ENCODE results near the gene MEPE. TPM values are rescaled to one million over a fixed set of nuclear protein-coding genes. Genes with fewer than 3 reads are reported as not detected.

The MEPE gene
- total and polyA plus RNA-seq, 2 experiments from 2014 or later, result not detected

- no peaks in the 10 kb centered on the region for H3K9me2 ChIP-seq (ENCODE audit: insufficient read depth)
- no peak overlapping the region for H3K9ac ChIP-seq
- TF ChIP-seq EZH2 (IDR thresholded peaks at IDR 0.05; ENCODE audit: insufficient read depth, poor library complexity, severe bottlenecking) (no peak), EZH2phosphoT487 (IDR thresholded peaks at IDR 0.05; ENCODE audit: insufficient read depth, low read depth) (no peak)
- 90% methylated on average over 7 to 8 of the region's 8 CpGs for WGBS, 2 experiments (ENCODE audit: low coverage in 1 of 2, low lambda C conversion rate in 2 of 2, missing lambda C conversion rate in 2 of 2)
- no peak for DNase-seq
- H3K4me2 ChIP-seq (ENCODE audit: unreplicated experiment), result no peak overlapping the region
- no peak overlapping the region for H3K4me3 ChIP-seq
- no peaks in the 10 kb centered on the region for H3K79me2 ChIP-seq (ENCODE audit: insufficient read depth)
- no peaks in the 10 kb centered on the region for H3K36me3 ChIP-seq (ENCODE audit: low read depth)
- no peak overlapping the region for H3K27ac ChIP-seq
- H3K27me3 ChIP-seq (replicated peaks; ENCODE audit: insufficient read depth), result peaks cover 12% of the 10 kb centered on the region; the same call in 1 of the 2 replicates
- H2AFZ ChIP-seq, result no peak overlapping the region
- H4K20me1 ChIP-seq (ENCODE audit: insufficient read depth), result no peaks in the 10 kb centered on the region
- in situ Hi-C loops (cut with MboI), result loop anchor here (10.0 to 25.0 kb wide), 2 partner anchors 109 to 357 kb away; no protein-coding TSS in a partner anchor
- H3F3A ChIP-seq (ENCODE audit: insufficient read depth), result no peaks in the 10 kb centered on the region
- no peaks in the 10 kb centered on the region for H3K9me3 ChIP-seq (ENCODE audit: low read depth)
- H3K4me1 ChIP-seq (ENCODE audit: insufficient read depth), result no peaks in the 10 kb centered on the region
Observed at GRCh38 chr4:87855559-87855958, 22.8 kb downstream of the MEPE start.

GRCh38 chr4:87856816-87857215 lies 24.0 kb downstream of the MEPE start:
- 4 to 18% methylated on average over 1 of the region's 1 CpG for WGBS, 2 experiments (ENCODE audit: low coverage in 1 of 2, low lambda C conversion rate in 2 of 2, missing lambda C conversion rate in 2 of 2)
- DNase-seq, result peak; percentile 5
- no peaks in the 10 kb centered on the region for H3K4me1 ChIP-seq (ENCODE audit: insufficient read depth)
- H3F3A ChIP-seq (ENCODE audit: insufficient read depth), result no peaks in the 10 kb centered on the region
- no peaks in the 10 kb centered on the region for H3K9me2 ChIP-seq (ENCODE audit: insufficient read depth)
- no peak overlapping the region for H3K4me3 ChIP-seq
- no peaks in the 10 kb centered on the region for H4K20me1 ChIP-seq (ENCODE audit: insufficient read depth)
- TF ChIP-seq EZH2phosphoT487 (IDR thresholded peaks at IDR 0.05; ENCODE audit: insufficient read depth, low read depth), result no peak
- TF ChIP-seq EZH2 (IDR thresholded peaks at IDR 0.05; ENCODE audit: insufficient read depth, poor library complexity, severe bottlenecking), result no peak
- no peaks in the 10 kb centered on the region for H3K79me2 ChIP-seq (ENCODE audit: insufficient read depth)
- H3K9ac ChIP-seq, result no peak overlapping the region
- no peaks in the 10 kb centered on the region for H3K36me3 ChIP-seq (ENCODE audit: low read depth)
- H3K4me2 ChIP-seq (ENCODE audit: unreplicated experiment), result no peak overlapping the region
- no peak overlapping the region for H2AFZ ChIP-seq
- no peaks in the 10 kb centered on the region for H3K9me3 ChIP-seq (ENCODE audit: low read depth)
- H3K27ac ChIP-seq, result no peak overlapping the region
- peaks cover 12% of the 10 kb centered on the region; the same call in 1 of the 2 replicates for H3K27me3 ChIP-seq (replicated peaks; ENCODE audit: insufficient read depth)
- in situ Hi-C loops (cut with MboI), result loop anchor here (10.0 to 25.0 kb wide), 2 partner anchors 108 to 355 kb away; no protein-coding TSS in a partner anchor

- no peak overlapping the region for H3K9ac ChIP-seq
- no peaks in the 10 kb centered on the region for H3K9me2 ChIP-seq (ENCODE audit: insufficient read depth)
- no peaks in the 10 kb centered on the region for H3K79me2 ChIP-seq (ENCODE audit: insufficient read depth)
- H3K9me3 ChIP-seq (ENCODE audit: low read depth), result no peaks in the 10 kb centered on the region
- in situ Hi-C loops (cut with MboI), result loop anchor here (10.0 to 25.0 kb wide), 2 partner anchors 107 to 355 kb away; no protein-coding TSS in a partner anchor
- H4K20me1 ChIP-seq (ENCODE audit: insufficient read depth), result no peaks in the 10 kb centered on the region
- H3K27ac ChIP-seq, result no peak overlapping the region
- peaks cover 12% of the 10 kb centered on the region for H3K27me3 ChIP-seq (replicated peaks; ENCODE audit: insufficient read depth)
- no peak overlapping the region for H3K4me3 ChIP-seq
- H3K36me3 ChIP-seq (ENCODE audit: low read depth), result no peaks in the 10 kb centered on the region
- no peaks in the 10 kb centered on the region for H3K4me1 ChIP-seq (ENCODE audit: insufficient read depth)
- H3K4me2 ChIP-seq (ENCODE audit: unreplicated experiment), result no peak overlapping the region
- no peak overlapping the region for H2AFZ ChIP-seq
- no peaks in the 10 kb centered on the region for H3F3A ChIP-seq (ENCODE audit: insufficient read depth)
- TF ChIP-seq EZH2 (IDR thresholded peaks at IDR 0.05; ENCODE audit: insufficient read depth, poor library complexity, severe bottlenecking) (no peak), EZH2phosphoT487 (IDR thresholded peaks at IDR 0.05; ENCODE audit: insufficient read depth, low read depth) (no peak)
- 38 to 51% methylated on average over 5 of the region's 5 CpGs for WGBS, 2 experiments (ENCODE audit: low coverage in 1 of 2, low lambda C conversion rate in 2 of 2, missing lambda C conversion rate in 2 of 2)
- DNase-seq, result no peak
Observed at GRCh38 chr4:87857789-87858188, 25.0 kb downstream of the MEPE start.

GRCh38 chr4:87862236-87862635 lies 29.5 kb downstream of the MEPE start:
- Histone ChIP-seq H3K79me2 (ENCODE audit: insufficient read depth) (no peaks in the 10 kb centered on the region), H3K27ac (no peak overlapping the region), H3K4me2 (ENCODE audit: unreplicated experiment) (no peak overlapping the region), H3K9me3 (ENCODE audit: low read depth) (no peaks in the 10 kb centered on the region), H2AFZ (no peak overlapping the region), H3F3A (ENCODE audit: insufficient read depth) (no peaks in the 10 kb centered on the region), H3K27me3 (replicated peaks; ENCODE audit: insufficient read depth) (peaks cover 12% of the 10 kb centered on the region), H4K20me1 (ENCODE audit: insufficient read depth) (no peaks in the 10 kb centered on the region), H3K9ac (no peak overlapping the region), H3K4me3 (no peak overlapping the region), H3K4me1 (ENCODE audit: insufficient read depth) (peaks cover 8% of the 10 kb centered on the region; the same call in 1 of the 2 replicates), H3K9me2 (ENCODE audit: insufficient read depth) (no peaks in the 10 kb centered on the region), H3K36me3 (ENCODE audit: low read depth) (no peaks in the 10 kb centered on the region)
- 90 to 92% methylated on average over 2 of the region's 2 CpGs for WGBS, 2 experiments (ENCODE audit: low coverage in 1 of 2, low lambda C conversion rate in 2 of 2, missing lambda C conversion rate in 2 of 2)
- TF ChIP-seq EZH2 (IDR thresholded peaks at IDR 0.05; ENCODE audit: insufficient read depth, poor library complexity, severe bottlenecking), result no peak
- TF ChIP-seq EZH2phosphoT487 (IDR thresholded peaks at IDR 0.05; ENCODE audit: insufficient read depth, low read depth), result no peak
- no peak for DNase-seq
- in situ Hi-C loops (cut with MboI), result loop anchor here (25.0 kb wide), 1 partner anchor 350 kb away; no protein-coding TSS in a partner anchor

Measured in GM23248 (cell line).